Activated CD4-positive, alpha-beta T cell treated with anti-CD3 and anti-CD28 coated beads, Interleukin-2, amount 50 U/mL, for 4 hours (primary cell): ENCODE results near the gene PPIF.

Experiments used
- DNase-seq, 2 experiments: peaks; one replicate each; pipeline ENCODE4 v3.0.0-alpha.2; 2020

Gene PPIF

DNA sequence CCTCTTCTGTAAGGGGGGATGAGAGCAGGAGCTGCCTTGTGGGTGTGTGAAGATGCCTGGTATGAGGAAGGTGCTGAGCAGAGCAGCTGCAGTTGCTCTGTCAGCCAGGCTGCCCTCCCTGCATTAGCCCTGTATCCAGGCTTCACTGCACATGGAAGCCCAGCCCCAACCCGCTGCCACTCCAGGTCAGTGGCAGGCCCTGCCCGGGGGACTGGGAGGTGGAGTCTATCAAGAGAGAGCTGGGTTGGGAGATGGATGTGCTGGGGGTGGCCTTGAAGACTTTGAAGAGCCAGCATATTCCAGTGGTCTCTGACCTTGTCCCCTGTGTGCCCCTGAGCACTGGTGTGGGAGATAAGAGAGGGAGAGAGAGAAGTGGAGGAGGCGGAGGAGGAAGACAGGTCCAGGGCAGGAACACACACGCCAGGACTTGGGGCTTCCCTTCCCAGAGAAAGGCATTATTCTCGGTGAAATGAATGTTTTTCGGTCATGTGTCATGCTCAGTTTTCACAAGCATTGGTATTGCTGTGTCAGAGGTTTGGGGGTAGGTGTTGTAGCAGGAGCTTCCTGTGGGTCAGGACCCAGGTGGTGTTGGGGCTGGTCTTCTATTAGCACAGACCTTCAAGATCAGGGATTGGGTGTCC, 2.6 kb downstream of the PPIF start:
- no peak for DNase-seq

DNA sequence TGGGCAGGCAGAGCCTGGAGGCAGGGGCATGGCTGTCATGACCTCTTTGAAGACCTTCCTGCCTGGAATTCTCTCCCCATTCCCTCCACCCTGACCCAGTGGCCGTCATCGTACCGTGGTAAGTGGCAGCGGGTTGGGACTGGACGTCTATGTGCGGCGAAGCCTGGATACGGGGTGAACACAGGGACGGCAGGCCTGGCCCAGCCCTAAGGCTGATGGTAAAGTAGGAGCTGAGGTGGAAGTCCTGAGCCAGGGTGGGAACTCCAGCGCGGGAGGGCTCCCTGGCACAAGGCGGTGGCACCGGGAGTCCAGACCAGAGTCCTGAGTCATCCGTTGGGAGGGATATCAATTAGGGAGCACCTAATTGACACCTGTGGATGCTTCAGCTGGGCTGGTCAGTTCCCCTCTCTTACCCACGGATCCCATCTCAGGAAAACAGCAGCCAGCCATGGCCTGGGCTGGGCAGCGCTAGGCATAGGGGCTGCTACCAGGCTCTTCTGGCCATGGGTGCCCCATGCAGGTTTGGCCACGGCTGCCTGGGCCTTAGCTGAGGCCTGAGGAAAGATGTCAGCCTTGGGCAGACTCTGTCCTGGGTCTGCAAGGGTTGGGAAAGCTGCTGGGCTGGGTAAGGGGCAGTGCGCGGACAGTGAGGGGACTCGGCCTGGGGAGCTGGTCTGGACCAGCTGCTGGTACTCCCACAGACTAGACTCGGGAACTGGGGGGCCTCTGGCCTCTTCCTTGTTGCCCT, 3.3 kb downstream of the PPIF start:
- no peak for DNase-seq

DNA sequence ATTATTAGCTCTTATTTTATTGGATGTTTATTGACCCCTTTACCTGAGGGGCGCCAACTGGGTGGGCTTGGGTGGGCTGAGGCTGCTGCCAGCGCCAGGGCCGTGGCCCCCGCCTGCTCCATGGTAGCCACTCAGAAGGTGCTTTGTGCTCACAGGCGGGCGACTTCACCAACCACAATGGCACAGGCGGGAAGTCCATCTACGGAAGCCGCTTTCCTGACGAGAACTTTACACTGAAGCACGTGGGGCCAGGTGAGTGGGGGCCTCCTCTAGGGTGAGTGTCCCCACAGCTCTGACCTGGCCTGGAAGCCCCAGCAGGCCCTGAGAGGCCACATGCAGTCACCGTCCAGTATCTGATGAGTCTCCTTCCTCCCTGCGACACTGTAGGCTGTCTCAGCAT, 4.1 kb downstream of the PPIF start:
- no peak for DNase-seq

DNA sequence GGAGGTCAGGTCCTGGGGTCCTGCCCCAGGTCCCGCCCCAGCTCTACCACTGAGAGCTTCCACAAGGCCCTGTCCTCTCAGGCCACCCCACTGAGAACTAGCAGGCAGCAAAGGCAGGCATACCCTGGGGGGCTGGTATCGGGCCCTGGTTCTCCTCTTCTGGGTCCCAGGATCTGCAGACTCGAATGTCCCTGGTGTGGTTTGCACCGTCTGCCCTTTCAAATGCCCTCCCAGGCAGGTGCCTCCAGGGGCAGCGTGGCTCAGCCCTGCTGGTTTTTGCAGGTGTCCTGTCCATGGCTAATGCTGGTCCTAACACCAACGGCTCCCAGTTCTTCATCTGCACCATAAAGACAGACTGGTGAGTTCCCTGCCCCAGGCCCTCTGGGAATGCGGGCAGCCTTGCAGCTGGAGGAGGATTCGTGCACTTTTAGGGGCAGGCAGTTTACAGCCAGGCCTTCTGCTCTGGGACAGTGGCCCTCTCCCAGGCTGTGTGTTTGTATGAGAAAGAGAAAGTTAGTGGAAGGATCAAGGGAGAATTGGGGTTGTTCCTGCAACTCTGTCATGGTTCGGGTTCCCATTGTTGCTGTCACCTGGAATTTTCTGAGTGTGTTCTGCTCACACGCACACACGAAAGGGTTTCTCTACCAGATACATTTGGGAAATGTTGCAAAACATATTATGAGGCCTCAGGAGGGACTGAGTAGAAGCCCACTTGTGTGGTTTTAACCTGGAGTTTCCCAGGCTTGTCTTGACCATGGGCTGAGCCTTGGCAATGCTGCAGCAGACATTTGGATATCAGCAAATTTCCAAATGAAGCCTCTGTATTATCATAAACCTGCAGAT, 5.0 kb downstream of the PPIF start:
- DNase-seq, result no peak

DNA sequence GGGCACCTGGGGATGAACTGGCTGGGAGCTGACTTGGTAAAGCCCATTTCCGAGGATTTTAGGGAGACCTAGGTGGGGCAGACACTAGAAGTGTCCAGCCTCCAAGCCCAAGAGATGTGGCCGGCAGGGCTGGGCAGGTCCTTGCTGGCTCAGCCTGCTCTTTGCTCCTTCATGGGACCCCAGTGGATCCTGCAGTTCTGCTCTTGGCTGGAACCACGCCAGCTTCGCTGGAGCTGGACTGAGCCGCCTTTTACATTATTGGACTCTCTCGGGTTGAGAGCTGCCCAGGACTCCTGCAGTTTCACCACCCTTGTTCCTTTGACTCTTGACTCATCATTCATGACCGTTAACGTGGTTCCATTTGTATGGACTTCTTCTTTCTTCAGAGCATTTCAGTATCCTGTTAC, 5.7 kb downstream of the PPIF start:
- no peak for DNase-seq

DNA sequence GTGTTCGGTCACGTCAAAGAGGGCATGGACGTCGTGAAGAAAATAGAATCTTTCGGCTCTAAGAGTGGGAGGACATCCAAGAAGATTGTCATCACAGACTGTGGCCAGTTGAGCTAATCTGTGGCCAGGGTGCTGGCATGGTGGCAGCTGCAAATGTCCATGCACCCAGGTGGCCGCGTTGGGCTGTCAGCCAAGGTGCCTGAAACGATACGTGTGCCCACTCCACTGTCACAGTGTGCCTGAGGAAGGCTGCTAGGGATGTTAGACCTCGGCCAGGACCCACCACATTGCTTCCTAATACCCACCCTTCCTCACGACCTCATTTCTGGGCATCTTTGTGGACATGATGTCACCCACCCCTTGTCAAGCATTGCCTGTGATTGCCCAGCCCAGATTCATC, 6.5 kb downstream of the PPIF start:
- no peak for DNase-seq

DNA sequence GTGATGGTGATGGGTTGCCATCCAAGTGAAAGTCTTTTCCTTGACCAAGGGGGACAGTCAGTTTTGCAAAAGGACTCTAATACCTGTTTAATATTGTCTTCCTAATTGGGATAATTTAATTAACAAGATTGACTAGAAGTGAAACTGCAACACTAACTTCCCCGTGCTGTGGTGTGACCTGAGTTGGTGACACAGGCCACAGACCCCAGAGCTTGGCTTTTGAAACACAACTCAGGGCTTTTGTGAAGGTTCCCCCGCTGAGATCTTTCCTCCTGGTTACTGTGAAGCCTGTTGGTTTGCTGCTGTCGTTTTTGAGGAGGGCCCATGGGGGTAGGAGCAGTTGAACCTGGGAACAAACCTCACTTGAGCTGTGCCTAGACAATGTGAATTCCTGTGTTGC, 6.9 kb downstream of the PPIF start:
- DNase-seq, result no peak

DNA sequence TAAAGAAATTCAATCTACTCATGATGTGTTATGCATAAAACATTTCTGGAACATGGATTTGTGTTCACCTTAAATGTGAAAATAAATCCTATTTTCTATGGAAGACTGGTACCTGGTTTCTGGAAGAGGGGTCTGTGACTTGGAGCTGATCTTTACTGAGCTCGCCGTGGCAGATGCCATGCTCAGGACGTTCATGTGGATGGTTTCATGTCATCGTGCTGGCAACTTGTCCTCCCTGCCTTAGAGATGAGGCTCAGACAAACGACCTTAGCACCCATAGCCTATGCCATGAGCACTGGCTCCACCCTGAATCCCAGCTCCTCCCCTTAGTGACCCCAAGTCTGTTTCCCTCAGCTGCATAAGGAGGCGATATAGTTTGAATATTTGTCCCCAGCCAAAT, 7.3 kb downstream of the PPIF start:
- DNase-seq, result no peak

DNA sequence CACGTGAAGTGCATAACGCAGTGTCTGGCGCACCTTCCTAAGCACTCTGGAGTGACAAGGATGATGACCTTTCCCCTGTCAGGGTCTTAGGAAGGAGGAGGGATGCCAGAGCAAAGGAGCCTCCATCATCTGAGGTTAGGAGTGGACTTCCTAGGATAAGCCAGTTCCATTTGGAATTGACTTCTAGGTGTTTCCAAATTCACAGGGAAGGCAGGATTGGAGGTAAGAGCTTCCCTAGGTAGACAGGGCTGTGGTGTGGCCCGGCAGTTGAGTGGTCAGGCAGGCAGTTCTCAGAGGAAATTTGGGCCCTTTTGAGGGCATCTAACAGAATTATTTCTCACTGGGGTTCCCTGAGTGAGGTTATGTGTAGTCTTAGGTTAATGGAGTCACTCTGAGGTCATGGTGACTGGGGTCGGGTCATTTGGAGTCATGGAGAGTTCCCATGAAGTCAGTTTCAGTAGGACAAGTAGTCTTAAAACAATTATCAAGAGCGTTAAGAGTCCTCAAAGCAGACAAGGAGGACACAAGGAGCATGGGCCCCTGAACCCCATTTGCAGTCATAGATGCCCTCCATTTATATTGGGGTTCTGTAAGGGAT, 8.2 kb downstream of the PPIF start:
- no peak for DNase-seq

DNA sequence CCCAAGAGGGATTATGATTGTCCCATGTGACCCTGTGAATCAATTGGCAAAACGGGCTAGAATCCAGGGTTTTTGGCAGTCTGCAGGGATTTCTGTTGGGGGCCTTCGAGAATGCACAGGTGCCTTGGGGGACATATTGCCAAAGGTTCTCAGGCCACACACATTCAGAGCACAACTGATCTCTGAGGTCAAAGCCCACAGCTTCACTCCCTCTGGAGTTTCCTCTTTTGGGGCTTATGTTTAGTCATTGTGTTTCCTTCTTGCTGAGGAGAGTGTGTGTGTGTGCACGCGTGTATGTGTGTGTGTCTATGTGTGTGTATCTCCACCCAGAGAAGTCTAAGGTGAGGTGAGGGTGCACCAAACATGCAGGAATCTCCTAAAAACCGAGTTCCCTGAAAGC, 8.8 kb downstream of the PPIF start:
- DNase-seq, result no peak

DNA sequence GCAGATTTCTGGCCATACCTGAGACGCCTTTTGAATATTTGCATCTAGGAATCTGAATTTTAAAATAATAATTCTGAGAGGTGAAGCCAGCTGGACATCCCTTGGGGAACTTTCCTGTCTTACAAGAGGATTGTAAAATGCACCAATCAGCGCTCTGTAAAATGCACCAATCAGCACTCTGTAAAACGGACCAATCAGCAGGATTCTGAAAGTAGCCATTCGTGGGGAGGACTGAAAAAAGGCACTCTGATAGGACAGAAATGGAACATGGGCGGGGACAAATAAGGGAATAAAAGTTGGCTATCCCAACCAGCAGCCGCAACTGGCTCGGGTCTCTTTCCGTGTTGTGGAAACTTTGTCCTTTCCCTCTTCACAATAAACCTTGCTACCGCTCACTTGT, 9.9 kb downstream of the PPIF start:
- DNase-seq, result no peak

DNA sequence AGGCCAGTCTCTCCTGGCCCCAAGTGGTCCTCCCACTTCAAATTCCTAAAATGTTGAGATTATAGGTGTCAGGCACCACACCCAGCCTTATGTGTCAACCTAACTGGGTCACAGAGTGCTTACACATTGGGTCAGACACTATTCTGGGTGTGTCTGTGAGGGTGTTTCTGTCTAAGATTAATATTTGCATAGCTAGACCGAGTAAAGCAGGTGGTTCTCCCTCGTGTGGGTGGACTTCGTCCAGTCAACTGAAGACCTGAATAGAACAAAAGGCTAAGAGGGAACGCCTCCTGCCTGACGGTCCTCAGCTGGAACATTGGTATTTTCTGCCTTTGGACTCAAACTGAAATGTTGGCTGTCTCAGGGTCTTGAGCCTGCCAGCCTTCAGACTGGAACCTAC, 11.5 kb downstream of the PPIF start:
- no peak for DNase-seq

DNA sequence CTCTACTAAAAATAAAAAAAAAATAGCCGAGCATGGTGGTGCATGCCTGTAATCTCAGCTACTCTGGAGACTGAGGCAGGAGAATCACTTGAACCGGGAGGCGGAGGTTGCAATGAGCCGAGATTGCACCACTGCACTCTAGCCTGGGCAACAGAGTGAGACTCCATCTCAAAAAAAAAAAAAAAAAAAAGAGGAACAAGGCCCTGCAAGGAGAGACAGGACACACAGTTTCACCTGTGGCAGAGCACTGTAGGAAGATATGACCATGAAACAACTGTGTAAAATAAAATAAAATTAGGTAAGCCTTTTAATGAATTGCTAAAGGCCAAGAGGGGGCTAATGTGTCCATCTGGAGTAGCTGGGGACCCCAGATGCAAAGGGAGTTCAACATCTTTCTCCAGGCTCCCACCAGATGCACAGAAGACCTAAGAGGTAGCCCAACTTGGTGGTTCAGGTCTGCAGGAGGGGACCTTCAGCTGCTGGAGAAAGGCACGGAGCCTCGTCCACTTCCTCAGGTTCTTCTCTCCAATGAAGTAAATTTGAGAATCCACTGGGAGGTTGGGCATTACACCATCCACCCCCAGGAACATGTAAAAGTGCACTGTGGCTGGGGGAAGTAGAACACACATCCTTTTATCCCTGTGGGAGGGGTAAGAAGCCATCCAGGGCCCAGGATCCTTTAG, 12.7 kb downstream of the PPIF start:
- DNase-seq, result no peak

DNA sequence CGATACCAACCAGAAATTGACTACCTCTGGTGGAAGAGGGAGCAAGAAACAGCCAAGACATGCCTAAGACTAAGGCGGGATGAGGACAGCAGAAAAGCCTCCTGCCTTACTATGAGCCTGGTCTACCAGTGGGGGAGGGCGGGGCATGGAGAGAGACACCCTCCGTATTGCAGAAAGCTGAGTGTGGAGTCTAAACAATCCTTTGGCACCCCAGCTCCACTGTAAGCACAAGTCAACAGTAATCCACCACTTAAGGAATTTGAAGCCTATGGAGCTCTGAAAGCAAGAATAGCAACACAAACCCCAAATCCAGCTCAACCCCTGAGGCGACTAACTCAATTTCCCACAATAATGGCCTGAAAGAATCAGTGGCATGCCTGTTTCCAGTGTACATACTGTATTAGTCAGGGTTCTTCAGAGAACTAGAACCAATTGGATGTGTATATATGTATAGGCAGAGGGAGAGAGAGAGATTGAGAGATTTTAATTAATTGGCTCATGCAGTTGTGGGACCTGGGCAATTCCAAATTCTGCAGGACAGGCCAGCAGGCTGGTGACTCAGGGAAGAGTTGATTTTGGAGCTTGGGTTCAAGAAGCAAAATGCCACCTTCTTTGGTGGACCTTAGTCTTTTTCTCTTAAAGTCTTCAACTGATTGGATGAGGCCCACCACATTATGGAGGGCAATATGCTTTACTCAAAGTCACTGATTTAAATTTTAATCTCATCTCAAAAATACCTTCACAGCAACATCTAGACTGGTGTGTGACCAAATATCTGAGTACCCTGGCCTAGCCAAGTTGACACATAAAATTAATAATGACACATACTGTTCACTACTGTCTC, 13.5 kb downstream of the PPIF start:
- no peak for DNase-seq

DNA sequence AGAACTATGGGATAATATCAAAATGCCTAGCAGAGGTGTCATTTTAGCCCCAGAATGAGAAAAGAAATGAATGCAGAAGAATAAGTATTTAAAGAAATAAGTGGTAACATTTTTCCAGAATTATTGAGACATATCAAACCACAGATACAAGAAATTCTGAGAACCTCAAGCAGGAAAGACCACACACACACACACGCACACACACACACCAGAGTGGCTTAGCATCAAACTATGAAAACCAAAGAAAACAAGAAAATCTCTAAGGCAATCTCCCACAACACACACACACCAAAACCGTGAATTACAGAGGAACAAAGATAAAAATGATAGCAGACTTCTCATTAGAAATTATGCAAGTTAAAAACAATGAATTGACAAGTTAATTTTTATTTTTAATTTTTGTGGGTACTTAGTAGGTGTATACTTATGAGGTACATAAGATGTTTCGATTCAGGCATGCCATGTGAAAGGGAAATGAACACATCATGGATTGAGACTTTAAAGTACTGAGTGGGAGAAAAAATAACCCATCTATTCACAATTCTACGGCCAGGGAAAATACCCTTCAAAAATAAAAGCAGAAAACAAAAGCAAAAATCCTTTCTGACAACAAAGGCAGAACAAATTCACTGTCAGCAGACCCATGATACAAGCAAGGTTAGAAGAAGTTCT, 14.6 kb downstream of the PPIF start:
- DNase-seq, result no peak

DNA sequence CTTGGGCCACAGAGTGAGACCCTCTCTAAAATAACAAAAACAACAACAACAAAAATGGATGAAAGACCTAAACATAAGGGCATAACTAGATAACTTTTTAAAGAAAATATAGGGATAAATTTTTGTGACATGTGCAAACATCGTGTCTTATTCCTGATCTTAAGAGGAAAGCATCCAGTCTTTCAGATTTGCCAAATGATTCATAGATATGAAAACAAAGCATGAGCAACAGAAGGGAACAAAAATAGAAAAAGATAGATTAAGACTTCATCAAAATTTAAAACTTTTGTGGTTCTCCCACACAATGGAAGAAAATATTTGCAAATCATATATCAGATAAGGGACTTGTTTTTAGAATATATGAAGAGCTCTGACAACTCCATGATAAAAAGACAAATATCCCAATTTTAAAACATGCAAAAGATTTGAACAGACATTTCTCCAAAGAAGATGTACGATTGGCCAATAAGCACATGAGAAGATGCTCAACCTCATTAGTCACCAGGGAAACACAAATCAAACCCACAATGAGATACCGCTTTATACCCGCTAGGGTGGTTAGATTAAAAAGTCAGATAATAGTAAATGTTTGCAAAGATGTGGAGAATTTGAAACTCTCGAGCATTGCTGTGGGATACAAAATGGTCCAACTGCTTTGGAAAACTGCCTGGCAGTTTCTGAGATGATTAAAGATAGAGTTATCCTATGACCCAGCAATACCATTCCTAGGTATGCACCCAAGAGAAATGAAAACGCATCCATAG, 20.3 kb downstream of the PPIF start:
- DNase-seq, result no peak

DNA sequence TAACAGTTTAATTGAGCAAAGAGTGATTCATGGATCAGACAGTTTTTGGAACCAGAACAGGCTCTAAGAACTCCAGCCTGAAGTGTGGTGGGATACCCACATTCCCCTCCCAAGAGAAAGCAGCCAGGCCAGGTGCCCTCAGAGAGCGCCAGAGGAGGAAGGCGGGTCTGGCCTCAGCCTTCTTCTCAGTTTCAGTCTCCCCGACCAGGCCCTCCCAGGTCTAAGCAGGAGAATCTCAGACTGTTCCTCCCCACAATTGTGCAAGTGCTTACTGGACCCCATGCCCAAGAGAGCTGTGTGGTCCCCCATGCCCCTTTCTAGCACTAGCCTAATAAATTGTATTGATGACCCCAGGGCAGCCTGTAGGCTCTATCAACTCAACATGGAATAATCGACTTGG, 25.6 kb downstream of the PPIF start:
- DNase-seq, result no peak

DNA sequence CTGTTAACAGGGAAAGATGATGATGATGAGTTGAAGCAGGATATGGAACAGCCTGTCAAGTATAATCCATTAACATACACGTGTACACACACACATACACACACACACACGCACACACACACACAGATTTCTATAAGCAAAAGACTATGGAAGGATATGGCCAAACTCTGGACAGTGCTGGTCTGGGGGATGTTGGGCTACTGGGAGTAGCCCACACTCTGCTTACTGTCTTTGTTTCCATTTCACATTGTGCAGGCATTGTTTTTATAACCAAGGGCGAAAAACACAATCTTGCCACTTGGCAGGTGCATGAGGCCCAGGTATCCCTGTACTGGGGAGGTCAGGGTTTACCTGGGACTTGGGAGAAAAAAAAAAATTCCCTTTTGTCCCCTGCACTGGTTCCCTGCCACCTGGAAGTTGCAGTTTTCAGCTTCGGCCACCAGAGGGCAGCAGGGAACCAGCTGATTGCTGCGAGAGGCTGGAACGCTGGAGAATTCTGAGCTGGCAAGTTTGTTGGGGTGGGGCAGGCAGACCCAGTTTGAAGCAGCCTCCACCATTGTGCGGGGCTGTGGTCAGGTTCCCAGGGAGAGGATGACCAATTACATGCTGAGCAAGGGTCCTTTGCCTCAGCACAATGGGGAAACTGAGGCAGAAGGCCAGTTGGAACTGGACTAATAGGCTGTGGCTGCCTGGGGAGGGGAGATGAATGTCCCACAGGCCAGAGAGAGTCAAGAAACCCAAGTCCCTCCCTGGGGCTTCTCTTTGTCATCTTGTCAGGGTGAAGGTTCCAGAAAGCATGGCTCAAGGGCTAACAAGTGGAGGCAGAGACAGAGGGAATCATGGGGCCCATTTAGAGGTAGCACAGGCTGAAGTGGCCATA, 27.3 kb downstream of the PPIF start:
- DNase-seq, result peak; percentile 69 to 70

DNA sequence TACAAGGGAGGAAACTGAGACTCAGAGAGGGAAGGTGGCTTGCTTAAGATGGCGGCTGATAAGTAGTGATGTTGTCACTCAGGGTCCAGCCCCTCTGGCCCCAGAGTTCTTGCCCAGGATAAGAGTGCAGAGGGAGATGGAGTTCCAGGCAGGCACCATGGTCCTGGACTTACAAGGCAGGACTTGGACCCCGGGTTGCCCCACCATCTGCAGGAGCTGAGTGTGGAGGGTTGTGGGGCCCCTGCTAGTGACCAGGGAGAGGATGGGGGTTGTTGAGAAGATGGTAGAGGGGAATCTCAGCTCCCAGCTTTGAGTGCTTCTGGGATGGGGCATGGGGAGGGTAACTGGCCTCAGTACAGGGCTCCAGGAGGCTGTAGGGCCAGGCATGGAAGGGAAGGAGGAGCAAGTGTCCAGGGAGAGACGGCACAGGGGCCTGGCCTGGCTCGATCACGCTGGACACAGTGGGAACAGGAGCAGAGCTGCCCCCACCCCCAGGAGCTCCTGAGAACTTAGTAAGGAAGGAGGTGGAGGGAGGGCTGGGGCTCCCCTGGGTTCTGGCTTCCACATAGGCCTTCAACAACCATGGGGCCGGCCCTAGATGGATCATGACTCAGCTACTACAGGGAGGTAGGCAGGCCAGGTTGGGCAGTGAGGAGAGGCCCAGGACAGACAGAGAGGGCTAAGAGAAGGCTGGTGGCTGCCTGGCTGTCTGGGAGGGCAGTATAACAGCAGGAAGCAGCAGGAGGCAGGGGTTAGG, 28.2 kb downstream of the PPIF start:
- DNase-seq, result no peak
